Measurements from ENCODE around the gene PIK3R5.

PIK3R5 gene

DNA sequence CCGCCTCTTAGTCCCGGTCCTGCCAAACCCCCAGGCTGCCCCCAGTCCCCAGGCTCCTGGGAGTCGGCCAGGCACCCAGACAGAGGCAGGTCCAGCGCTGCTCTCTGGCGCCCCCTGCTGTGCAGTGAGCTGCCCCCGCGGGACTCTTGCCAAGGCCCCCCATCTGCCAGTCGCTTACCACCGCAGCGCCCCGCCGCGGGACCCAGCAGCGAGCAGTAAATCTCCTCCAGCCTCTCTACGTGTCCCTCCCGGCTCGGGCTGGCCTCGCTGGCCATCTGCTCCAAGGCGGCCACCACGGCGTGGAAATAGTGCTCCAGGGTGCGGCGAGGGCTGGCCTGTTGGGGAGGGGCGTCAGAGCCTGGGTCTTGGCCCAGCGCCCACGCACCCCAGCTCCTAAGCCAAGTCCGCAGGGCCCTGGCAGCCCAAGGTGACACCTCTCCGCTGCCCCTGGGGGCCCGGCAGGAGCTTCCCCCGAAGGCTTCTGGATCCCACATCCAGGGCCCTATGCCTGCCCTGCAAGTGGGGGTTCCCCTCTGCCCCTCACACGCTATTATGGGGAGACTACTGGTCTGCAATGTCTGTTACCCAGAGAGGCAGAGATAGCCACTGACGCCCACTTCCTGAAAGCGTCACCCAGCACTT is 132.7 kb downstream of the PIK3R5 start:
- DNase-seq (ENCODE audit: low read depth) = peak; percentile 15

GRCh38 chr17:8831234-8831849 is 134.2 kb downstream of the PIK3R5 start:
- no peak for DNase-seq (ENCODE audit: low read depth)

- no peak for DNase-seq (ENCODE audit: low read depth)
These were observed 135.4 kb downstream of the PIK3R5 start for GRCh38 chr17:8830141-8830540.

DNA sequence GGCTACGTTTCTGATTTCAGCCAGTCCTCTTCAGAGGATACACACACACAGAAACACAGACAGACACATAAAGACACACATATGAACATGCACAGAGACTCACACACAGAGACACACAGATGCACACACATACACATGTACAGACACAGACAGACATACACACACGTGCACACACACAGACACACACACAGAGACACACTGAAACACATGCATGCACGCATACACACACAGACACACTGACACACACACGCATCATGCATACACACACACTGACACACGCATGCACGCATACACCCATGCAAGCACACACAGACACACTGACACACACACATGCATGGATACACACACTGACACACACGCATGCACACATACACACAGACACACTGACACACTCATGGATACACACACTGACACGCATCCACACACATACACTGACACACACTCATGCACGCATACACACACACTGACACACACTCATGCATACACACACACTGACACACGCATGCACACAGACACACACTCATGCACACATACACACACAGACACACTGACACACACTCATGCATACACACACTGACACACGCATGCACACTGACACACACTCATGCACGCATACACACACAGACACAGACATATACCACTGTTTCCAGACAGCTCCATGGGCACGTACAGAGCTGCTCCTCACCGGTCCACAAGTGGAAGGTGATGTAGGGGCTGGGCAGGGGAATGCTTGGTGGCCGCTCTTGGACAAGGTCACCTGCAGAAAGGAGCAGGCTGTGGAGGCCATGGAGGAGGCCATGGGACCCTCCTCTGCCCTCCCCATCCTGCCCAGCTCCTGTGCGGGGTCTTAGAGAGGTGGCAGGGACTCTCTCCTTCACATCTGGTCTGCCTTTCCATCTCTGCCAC is 136.2 kb downstream of the PIK3R5 start:
- no peak for DNase-seq (ENCODE audit: low read depth)
